OCI-LY7 (cell line): ENCODE measurements around the gene ADPGK. TPM values are rescaled to one million over a fixed set of nuclear protein-coding genes. Genes with fewer than 3 reads are reported as not detected.

Experiments used
- BruUV-seq: library from RNA; stranded (reverse); fragments of 400-500 nt; replicated peaks from 2 replicates; lab custom pipeline; 2021; lab: Mats Ljungman, UMichigan
- CTCF ChIA-PET: fragments of 300-600 bp; sonication (Branson Sonifier 250); formaldehyde crosslinking; loops from one replicate; lab custom pipeline; 2022; ENCODE audit warnings: antibody characterized with exemption; ENCODE audit not compliant: unreplicated experiment; lab: Charles Lee
- POLR2A ChIA-PET: fragments of 300-600 bp; sonication (Branson Sonifier 250); formaldehyde crosslinking; loops from one replicate; lab custom pipeline; 2022; ENCODE audit warnings: antibody characterized with exemption; lab: Charles Lee
- DNase-seq: peaks from one replicate; pipeline ENCODE4 v3.0.0-alpha.2; 2015; ENCODE audit warnings: low spot score
- H2AFZ ChIP-seq: fragments of 200-600 bp; sonication (generic), shearing (Covaris generic); 2 replicates; pipeline ENCODE4 v1.6.1; 2014; ENCODE audit warnings: mild to moderate bottlenecking, antibody characterized with exemption, low read length, moderate library complexity
- H3K27ac ChIP-seq: fragments of 200-600 bp; sonication (generic); 2 replicates; pipeline ENCODE4 v1.5.1; 2014; ENCODE audit warnings: mixed run types, low read depth, mild to moderate bottlenecking, moderate library complexity, low read length, inconsistent platforms; ENCODE audit not compliant: poor library complexity, severe bottlenecking
- H3K36me3 ChIP-seq: fragments of 200-600 bp; sonication (generic); 2 replicates; pipeline ENCODE4 v1.6.1; 2014; ENCODE audit warnings: mild to moderate bottlenecking, antibody characterized with exemption, low read length, moderate library complexity, mixed read lengths; ENCODE audit not compliant: insufficient read depth
- H3K4me1 ChIP-seq: fragments of 200-600 bp; sonication (generic); 2 replicates; pipeline ENCODE4 v1.5.1; 2014; ENCODE audit warnings: mild to moderate bottlenecking, low read length; ENCODE audit not compliant: insufficient read depth, poor library complexity, severe bottlenecking
- H3K4me2 ChIP-seq: fragments of 200-600 bp; sonication (generic); 2 replicates; pipeline ENCODE4 v1.6.1; 2014; ENCODE audit warnings: mild to moderate bottlenecking, low read length
- H3K4me3 ChIP-seq: fragments of 200-600 bp; sonication (generic); 2 replicates; pipeline ENCODE4 v1.5.1; 2014; ENCODE audit warnings: mild to moderate bottlenecking, low read depth, low read length; ENCODE audit not compliant: poor library complexity, severe bottlenecking
- H3K79me2 ChIP-seq: fragments of 200-600 bp; sonication (generic); 2 replicates; pipeline ENCODE4 v1.6.1; 2016; ENCODE audit warnings: low read depth, mild to moderate bottlenecking, low read length, moderate library complexity, mixed read lengths; ENCODE audit not compliant: insufficient read depth
- H3K9me2 ChIP-seq: fragments of 200-600 bp; sonication (generic); 2 replicates; pipeline ENCODE4 v1.6.1; 2016; ENCODE audit warnings: mild to moderate bottlenecking, low read length, mixed read lengths; ENCODE audit not compliant: insufficient read depth
- H3K9me3 ChIP-seq: fragments of 200-600 bp; sonication (generic); 2 replicates; pipeline ENCODE4 v1.6.1; 2014; ENCODE audit warnings: mild to moderate bottlenecking, mixed run types, low read length, mixed read lengths
- H4K20me1 ChIP-seq: fragments of 200-600 bp; sonication (generic); 2 replicates; pipeline ENCODE4 v1.6.1; 2014; ENCODE audit warnings: mild to moderate bottlenecking, antibody characterized with exemption, low read length, moderate library complexity, mixed read lengths; ENCODE audit not compliant: insufficient read depth
- EZH2phosphoT487 ChIP-seq: fragments of 200-600 bp; sonication (generic); IDR thresholded peaks from 2 replicates; pipeline ENCODE4 v1.6.1; 2018; ENCODE audit warnings: low read depth, borderline replicate concordance, mild to moderate bottlenecking, mixed run types, antibody characterized with exemption, low read length, moderate library complexity, mixed read lengths
- intact Hi-C: fragments of 100-400 bp; cut with micrococcal nuclease; formaldehyde crosslinking; loops from one replicate; pipeline ENCODE4 v1.10.0; 2022; ENCODE audit not compliant: unreplicated experiment
- total RNA-seq, 2 experiments: library from RNA; depleted of rRNA in 1 of 2; stranded (reverse); fragments of >200 nt in 1 of 2; shearing (Covaris generic) in 1 of 2; gene quantifications; 2 replicates each; pipeline ENCODE4 v1.2.3, GENCODE V29; 2014 to 2022
- TF ChIP-seq, protein P1 (sequence below): fragments of 200-600 bp; sonication (generic); conservative IDR thresholded peaks from 2 replicates; pipeline ENCODE4 v1.5.1; 2014; ENCODE audit warnings: mild to moderate bottlenecking, antibody characterized with exemption, low read length, moderate library complexity, mixed read lengths

Gene ADPGK
- total RNA-seq, 2 experiments from 2014 or later: 74.9 to 86.8 TPM

DNA sequence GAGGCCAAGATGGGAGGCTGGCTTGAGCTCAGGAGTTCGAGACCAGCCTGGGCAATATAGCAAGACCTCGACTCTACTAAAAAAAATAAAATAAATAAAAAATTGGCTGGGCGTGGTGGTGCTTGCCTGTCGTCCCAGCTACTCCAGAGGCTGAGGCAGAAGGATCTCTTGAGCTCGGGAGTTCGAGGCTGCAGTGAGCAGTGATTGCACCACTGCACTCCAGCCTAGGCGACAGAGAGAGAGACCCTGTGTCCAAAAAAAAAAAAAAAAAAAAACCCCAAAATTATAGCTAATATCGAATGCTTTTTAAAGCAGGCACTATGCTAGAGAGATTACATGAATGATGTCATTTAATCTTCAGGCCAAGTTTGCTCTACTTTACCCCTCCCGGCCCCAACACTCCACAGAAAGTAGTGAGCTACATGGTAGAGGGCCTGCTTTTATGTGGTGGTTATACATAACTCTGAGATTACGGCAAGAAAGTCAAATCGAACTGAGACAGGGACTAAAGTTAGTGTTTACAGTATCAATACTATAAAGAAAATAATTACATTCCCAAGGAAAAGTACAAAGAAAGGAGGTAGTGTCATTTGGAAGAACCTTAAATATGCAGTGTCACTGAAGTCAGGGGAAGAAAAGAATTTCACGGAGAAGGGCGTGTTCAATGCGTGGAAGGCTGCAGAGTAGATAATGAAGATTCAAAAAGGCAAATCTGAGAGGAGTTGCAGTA is 1.1 kb downstream of the ADPGK start:
- Histone ChIP-seq H3K4me1 (peaks cover 22% of the 10 kb centered on the region), H2AFZ (peak overlapping the region; percentile 62; the same call in 1 of the 2 replicates), H3K9me3 (no peaks in the 10 kb centered on the region), H3K79me2 (peaks cover 54% of the 10 kb centered on the region), H3K36me3 (peaks cover 45% of the 10 kb centered on the region), H4K20me1 (peaks cover 17% of the 10 kb centered on the region), H3K9me2 (no peaks in the 10 kb centered on the region), H3K27ac (peak overlapping the region; percentile 50), H3K4me2 (peak overlapping the region; percentile 90), H3K4me3 (peak overlapping the region; percentile 93)
- no peak for DNase-seq
- TSS peak; percentile 74 for BruUV-seq
- no peak for TF ChIP-seq EZH2phosphoT487
- TF ChIP-seq, protein P1, sequence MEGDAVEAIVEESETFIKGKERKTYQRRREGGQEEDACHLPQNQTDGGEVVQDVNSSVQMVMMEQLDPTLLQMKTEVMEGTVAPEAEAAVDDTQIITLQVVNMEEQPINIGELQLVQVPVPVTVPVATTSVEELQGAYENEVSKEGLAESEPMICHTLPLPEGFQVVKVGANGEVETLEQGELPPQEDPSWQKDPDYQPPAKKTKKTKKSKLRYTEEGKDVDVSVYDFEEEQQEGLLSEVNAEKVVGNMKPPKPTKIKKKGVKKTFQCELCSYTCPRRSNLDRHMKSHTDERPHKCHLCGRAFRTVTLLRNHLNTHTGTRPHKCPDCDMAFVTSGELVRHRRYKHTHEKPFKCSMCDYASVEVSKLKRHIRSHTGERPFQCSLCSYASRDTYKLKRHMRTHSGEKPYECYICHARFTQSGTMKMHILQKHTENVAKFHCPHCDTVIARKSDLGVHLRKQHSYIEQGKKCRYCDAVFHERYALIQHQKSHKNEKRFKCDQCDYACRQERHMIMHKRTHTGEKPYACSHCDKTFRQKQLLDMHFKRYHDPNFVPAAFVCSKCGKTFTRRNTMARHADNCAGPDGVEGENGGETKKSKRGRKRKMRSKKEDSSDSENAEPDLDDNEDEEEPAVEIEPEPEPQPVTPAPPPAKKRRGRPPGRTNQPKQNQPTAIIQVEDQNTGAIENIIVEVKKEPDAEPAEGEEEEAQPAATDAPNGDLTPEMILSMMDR: no peak
- ChIA-PET POLR2A (interaction anchor here (0.6 to 1.2 kb wide), 4 partner anchors 10 to 125 kb away, joined by 3 to 5 read pairs (median 4); no protein-coding TSS in a partner anchor), CTCF (no interaction called here)
- intact Hi-C loops: loop anchor here (5.0 kb wide), 5 partner anchors 60 to 850 kb away; partner anchors contain the start of genes NEO1, NPTN and PARP6

GRCh38 chr15:72781631-72782030 is 1.9 kb downstream of the ADPGK start:
- H3K36me3 ChIP-seq: peaks cover 53% of the 10 kb centered on the region
- H2AFZ ChIP-seq: no peak overlapping the region
- peaks cover 17% of the 10 kb centered on the region for H4K20me1 ChIP-seq
- no peak overlapping the region for H3K27ac ChIP-seq
- peaks cover 62% of the 10 kb centered on the region for H3K79me2 ChIP-seq
- TF ChIP-seq, protein P1: no peak
- TF ChIP-seq EZH2phosphoT487: no peak
- POLR2A ChIA-PET: interaction anchor here (0.6 kb wide), 1 partner anchor 94 kb away, joined by 3 read pairs; no protein-coding TSS in a partner anchor
- no peaks in the 10 kb centered on the region for H3K9me3 ChIP-seq
- peak overlapping the region; percentile 93 for H3K4me3 ChIP-seq
- no peaks in the 10 kb centered on the region for H3K9me2 ChIP-seq
- intact Hi-C loops: loop anchor here (5.0 kb wide), 5 partner anchors 59 to 851 kb away; partner anchors contain the start of genes NEO1, NPTN and PARP6
- DNase-seq: no peak
- peak overlapping the region; percentile 90 for H3K4me2 ChIP-seq
- no TSS peak for BruUV-seq
- H3K4me1 ChIP-seq: peaks cover 27% of the 10 kb centered on the region
- CTCF ChIA-PET: no interaction called here

DNA sequence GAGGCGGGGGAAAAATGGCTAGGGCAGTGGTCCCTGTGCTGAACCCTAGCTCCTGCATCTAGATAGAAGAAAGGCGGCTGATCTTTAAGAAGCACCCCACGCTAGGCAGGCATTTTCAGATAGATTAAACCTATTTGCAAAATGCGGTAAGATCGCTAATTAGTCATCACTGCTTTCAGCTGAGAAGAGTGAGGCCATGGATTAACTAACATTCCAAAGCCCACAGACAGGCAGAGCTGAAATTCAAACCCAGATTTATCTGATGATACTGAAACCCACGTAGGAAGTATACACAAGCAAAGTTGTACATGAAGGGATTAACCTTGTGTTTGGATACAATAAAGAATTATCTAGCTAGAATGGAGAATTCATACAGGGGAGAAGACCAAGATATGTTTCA is 4.8 kb downstream of the ADPGK start:
- H3K79me2 ChIP-seq: peaks cover 88% of the 10 kb centered on the region
- no peak overlapping the region for H3K4me2 ChIP-seq
- H3K9me2 ChIP-seq: no peaks in the 10 kb centered on the region
- H3K4me3 ChIP-seq: no peak overlapping the region
- no peak for DNase-seq
- no peak overlapping the region for H3K27ac ChIP-seq
- H3K36me3 ChIP-seq: peaks cover 78% of the 10 kb centered on the region
- ChIA-PET POLR2A (no interaction called here), CTCF (no interaction called here)
- H3K4me1 ChIP-seq: peaks cover 51% of the 10 kb centered on the region
- BruUV-seq: no TSS peak
- H2AFZ ChIP-seq: no peak overlapping the region
- intact Hi-C loops: no loop called here
- no peaks in the 10 kb centered on the region for H3K9me3 ChIP-seq
- no peak for TF ChIP-seq EZH2phosphoT487
- TF ChIP-seq, protein P1: no peak
- H4K20me1 ChIP-seq: peaks cover 32% of the 10 kb centered on the region
